ENCODE measurements around the gene CRACDL. TPM values are rescaled to one million over a fixed set of nuclear protein-coding genes. Genes with fewer than 3 reads are reported as not detected.

The CRACDL gene
- total and polyA plus RNA-seq, 8 donors = 3.6 to 11.0 (median 6.0) TPM

GRCh38 chr2:98854682-98855081 is 81.3 kb downstream of the CRACDL start:
- Histone ChIP-seq H3K27me3 (no peaks in the 10 kb centered on the region), H3K4me3 (no peak overlapping the region), H3K4me1 (no peaks in the 10 kb centered on the region), H3K9me3 (no peaks in the 10 kb centered on the region), H3K36me3 (no peaks in the 10 kb centered on the region), H3K27ac (no peak overlapping the region)
- intact Hi-C loops (cut with DNase I) = no loop called here
- TF ChIP-seq CTCF (IDR thresholded peaks at IDR 0.05) = no peak
- FAIRE-seq = no peak
- 95 to 97% methylated on average over 5 of the region's 5 CpGs for WGBS, 2 donors
- no peak for ATAC-seq
- DNase-seq = no peak

GRCh38 chr2:98852932-98853331 is 83.1 kb downstream of the CRACDL start:
- ATAC-seq (no peak), DNase-seq (no peak), FAIRE-seq (no peak)
- no peak overlapping the region for H3K27ac ChIP-seq
- H3K27me3 ChIP-seq = no peaks in the 10 kb centered on the region
- no peaks in the 10 kb centered on the region for H3K9me3 ChIP-seq
- intact Hi-C loops (cut with DNase I) = no loop called here
- no peak for TF ChIP-seq CTCF (IDR thresholded peaks at IDR 0.05)
- no peak overlapping the region for H3K4me3 ChIP-seq
- 87 to 89% methylated on average over 2 of the region's 2 CpGs for WGBS, 2 donors
- no peaks in the 10 kb centered on the region for H3K36me3 ChIP-seq
- no peaks in the 10 kb centered on the region for H3K4me1 ChIP-seq

- TF ChIP-seq CTCF (IDR thresholded peaks at IDR 0.05) = no peak
- Histone ChIP-seq H3K9me3 (no peaks in the 10 kb centered on the region), H3K4me3 (no peak overlapping the region), H3K27me3 (no peaks in the 10 kb centered on the region), H3K36me3 (no peaks in the 10 kb centered on the region), H3K27ac (no peak overlapping the region), H3K4me1 (no peaks in the 10 kb centered on the region)
- DNase-seq (no peak), FAIRE-seq (no peak), ATAC-seq (no peak)
- WGBS, 2 donors = 93% methylated on average over 10 of the region's 10 CpGs
- intact Hi-C loops (cut with DNase I) = no loop called here
Observed at GRCh38 chr2:98850074-98850473, 86.0 kb downstream of the CRACDL start.

GRCh38 chr2:98849113-98849512 is 86.9 kb downstream of the CRACDL start:
- no peaks in the 10 kb centered on the region for H3K4me1 ChIP-seq
- H3K9me3 ChIP-seq = no peaks in the 10 kb centered on the region
- no peaks in the 10 kb centered on the region for H3K36me3 ChIP-seq
- H3K27ac ChIP-seq = no peak overlapping the region
- no peak for TF ChIP-seq CTCF (IDR thresholded peaks at IDR 0.05)
- H3K27me3 ChIP-seq = no peaks in the 10 kb centered on the region
- WGBS, 2 donors = 78 to 82% methylated on average over 5 of the region's 5 CpGs
- FAIRE-seq (no peak), ATAC-seq (no peak), DNase-seq (no peak)
- H3K4me3 ChIP-seq = no peak overlapping the region
- intact Hi-C loops (cut with DNase I) = no loop called here

- intact Hi-C loops (cut with DNase I) = no loop called here
- no peak overlapping the region for H3K4me3 ChIP-seq
- H3K27ac ChIP-seq = no peak overlapping the region
- H3K27me3 ChIP-seq = no peaks in the 10 kb centered on the region
- DNase-seq = no peak
- ATAC-seq = no peak
- TF ChIP-seq CTCF (IDR thresholded peaks at IDR 0.05) = no peak
- H3K4me1 ChIP-seq = no peaks in the 10 kb centered on the region
- H3K9me3 ChIP-seq = no peaks in the 10 kb centered on the region
- no peak for FAIRE-seq
- 79 to 94% methylated on average over 5 of the region's 5 CpGs for WGBS, 2 donors
- no peaks in the 10 kb centered on the region for H3K36me3 ChIP-seq
Observed at GRCh38 chr2:98847853-98848252, 88.2 kb downstream of the CRACDL start.

All from pancreas (tissue), 10 donors.